ENCODE results near the gene CFAP210. TPM values are rescaled to one million over a fixed set of nuclear protein-coding genes. Genes with fewer than 3 reads are reported as not detected.
"Not testable (repeated sequence)": the region's sequence is repeated elsewhere in the genome, so short reads cannot be mapped to it uniquely, and the experiment has no call there.

The CFAP210 gene
- total RNA-seq, 1 donor from 2014 or later = not detected

DNA sequence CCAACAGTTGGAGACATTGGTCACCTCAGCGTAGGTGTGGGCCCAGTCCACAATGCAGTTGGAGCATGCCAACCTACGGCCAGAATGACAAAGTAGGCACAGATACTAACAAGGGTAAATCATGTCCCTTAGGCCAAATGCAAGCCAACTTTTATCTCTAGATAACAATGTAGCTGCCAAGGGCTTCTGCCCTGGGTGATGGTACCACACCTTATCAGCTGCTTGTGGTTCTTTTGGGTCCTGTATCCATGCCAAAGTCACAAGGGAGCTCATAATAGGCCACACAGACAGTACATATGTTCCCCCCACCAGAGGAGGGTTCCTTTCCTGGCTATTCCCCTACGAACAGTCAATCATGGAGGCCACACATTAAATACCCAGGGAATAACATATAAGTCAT lies 19.1 kb upstream of the CFAP210 start:
- no peak for DNase-seq (ENCODE audit: low read depth in 2 of 2)

DNA sequence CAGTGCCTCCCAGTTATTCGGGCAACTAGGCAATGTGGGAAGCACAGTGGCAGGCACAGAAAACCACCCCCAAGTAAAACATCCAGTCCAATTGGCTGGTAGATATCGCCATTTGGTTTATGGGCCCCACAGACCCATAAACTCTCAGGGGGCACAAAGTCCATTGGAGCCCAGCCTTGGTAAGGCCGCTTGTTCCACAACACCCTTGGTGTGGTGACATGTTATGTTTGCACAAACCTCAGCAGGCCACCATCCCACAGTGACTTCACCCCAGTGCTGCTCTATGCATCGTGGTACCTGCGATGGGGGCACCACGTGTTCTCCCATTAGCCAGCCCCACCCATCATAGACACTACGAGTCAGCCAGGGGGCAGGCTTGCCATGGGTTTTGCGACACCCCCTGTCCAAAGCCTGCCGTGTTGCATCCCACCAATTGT lies 18.6 kb upstream of the CFAP210 start:
- DNase-seq (ENCODE audit: low read depth in 2 of 2) = no peak

DNA sequence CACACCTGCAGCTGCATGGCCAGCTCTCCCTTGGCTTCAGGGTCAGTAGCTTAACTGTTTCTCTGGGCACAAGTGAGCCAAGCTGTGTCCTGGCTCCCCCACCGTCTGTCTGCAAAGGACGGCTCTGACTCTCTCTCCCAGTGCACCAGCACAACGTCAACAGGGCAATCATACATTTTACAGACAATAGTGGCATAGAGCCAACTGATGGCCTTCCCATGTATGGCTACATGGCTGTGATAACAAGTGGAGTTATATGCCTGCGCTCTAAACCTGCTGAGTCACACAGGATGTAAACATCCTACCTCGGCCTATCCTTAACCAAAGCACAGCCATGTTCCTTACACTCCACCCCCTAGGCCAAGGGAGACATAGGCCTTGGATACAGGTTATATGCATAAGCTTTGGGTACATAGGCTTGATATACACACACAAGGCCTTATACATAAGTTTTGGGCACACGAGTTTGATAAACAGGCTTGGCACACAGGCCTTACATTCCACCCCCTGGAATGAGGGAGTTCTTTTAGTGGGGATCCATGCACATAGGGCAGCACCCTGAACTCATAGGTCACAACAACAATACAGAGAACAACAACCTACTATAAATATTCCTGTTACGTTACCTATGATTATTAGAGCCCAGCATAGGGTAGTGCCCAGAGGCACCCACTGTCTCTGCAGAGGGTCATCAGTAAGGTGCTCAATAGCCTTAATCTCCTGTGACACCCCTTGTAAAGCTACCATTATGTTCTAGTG lies 17.7 kb upstream of the CFAP210 start:
- peak; percentile 80 to 97 for DNase-seq (ENCODE audit: low read depth in 2 of 2)

DNA sequence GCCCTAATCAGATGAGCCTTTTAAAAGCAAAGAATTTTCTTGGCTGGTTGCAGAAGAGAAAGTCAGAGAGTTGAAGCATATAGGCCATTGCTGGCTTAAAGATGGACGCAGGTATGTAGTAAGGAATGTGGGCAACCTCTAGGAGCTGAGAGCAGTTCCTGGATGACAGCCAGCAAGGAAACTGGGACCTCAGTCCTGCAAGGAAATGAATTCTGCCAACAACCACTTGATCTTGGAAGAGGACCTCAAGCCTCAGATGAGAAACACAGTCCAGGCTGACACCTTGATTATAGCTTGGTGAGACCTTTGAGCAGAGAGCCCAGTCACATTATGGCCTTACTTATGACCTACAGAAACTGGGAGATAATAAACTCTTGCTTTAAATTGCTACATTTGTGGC lies 15.8 kb upstream of the CFAP210 start:
- DNase-seq (ENCODE audit: low read depth in 2 of 2) = peak in 1 of 2 donors; percentile 20

DNA sequence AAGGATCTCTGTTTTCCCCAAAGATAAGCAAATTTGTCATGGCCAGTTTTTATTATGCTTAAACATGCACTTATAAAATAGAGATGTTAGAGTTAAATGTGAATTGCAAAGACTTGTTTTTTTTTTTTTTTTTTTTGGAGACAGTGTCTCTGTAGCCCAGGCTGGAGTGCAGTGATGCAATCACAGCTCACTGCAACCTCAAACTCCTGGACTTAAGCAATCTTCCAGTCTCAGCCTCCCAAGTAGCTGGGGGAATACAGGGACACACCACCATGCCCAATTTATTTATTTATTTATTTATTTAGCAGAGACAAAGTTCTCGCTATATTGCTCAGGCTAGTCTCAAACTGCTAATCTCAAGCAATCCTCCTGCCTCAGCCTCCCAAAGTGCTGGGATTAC lies 15.1 kb upstream of the CFAP210 start:
- no peak for DNase-seq (ENCODE audit: low read depth in 2 of 2)

DNA sequence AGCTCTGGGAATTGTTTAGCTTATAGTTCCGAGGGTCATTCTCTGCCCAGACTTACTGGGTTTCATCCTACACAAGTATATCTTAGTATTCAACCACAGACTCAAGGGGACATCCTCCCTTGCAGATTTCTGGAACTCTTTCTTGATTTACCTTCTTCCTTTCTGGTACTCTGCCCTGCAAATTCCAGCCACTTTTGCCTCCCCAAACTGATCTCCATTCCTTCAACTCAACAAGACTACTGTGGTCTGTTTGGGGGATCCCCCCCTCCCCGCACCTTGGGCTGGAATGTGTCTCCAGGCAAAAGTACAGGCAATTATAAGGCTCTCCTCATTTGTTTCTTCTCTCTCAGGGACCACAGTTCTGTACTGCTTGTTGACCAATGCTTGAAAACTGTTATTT lies 13.4 kb upstream of the CFAP210 start:
- no peak for DNase-seq (ENCODE audit: low read depth in 2 of 2)

DNA sequence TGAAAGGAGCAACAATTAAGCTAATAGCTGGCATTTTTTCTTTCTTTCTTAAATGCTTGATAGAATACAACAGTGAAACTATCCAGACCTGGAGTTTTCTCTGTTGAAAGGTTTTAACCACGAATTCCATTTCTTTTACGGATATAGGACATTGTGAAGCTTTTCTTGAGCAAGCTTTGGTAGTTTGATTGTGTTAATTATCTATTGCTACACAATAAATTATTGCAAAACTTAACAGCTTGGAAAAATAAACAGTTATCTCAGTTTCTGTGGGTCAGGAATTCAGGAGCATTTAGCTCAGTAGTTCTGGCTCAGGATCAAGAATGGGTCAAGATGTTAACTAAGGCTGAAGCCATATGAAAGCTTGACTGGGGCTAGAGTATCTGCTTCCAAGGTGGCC lies 11.7 kb upstream of the CFAP210 start:
- DNase-seq (ENCODE audit: low read depth in 2 of 2) = no peak

DNA sequence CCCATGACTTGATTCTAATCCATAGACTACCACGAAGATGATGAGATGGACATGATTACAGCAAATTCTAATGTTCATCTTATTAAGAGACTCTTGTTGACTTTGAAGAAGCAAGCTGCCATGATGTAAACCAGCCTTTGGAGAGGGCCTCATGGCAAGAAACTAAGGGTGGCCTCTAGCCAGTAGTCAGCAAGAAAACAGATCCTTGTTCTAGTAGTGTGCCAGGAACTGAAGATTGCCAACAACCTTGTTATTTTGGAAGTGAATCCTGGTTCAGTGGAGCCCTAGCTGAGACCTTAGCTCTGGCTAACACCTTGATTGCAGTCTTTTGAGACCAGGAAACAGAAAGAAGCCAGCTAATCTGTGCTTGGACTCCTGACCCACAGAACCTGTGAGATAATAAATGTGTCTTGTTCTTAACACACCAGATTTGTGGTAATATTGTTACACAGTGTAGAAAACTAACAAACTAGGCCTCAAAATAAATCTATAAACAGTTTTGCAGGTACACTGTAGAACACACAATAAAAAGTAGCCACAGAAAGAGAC lies 10.0 kb upstream of the CFAP210 start:
- no peak for DNase-seq (ENCODE audit: low read depth in 2 of 2)

DNA sequence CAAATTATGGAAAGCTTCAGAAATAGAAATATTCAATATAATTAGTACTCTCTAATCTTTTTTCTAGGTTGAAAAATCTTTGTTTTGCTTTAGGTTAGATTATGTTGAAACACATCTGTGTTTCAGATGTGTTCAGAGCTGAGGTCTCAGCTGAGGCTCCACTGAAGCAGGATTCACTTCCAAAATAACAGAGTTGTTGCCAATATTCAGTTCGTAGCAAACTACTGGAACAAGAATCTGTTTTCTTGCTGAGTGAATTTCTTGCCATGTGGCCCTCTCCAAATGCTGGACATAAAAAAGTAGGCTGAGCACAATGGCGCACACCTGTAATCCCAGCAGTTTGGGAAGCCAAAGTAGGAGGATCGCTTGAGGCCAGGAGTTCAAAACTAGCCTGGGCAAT lies 8.8 kb upstream of the CFAP210 start:
- no peak for DNase-seq (ENCODE audit: low read depth in 2 of 2)

DNA sequence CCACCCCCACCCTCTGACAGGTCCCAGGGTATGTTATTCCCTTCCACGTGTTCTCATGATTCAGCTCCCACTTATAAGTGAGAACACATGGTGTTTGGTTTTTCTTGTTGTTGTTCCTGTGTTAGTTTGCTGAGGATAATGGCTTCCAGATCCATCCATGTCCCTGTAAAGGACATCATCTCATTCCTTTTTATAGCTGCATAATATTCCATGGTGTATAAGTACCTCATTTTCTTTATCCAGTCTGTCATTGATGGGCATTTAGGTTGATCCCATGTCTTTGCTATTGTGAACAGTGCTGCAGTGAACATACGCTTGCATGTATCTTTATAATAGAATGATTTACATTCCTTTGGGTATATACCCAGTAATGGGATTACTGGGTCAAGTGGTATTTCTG lies 5.0 kb upstream of the CFAP210 start:
- DNase-seq (ENCODE audit: low read depth in 2 of 2) = not testable (repeated sequence)

DNA sequence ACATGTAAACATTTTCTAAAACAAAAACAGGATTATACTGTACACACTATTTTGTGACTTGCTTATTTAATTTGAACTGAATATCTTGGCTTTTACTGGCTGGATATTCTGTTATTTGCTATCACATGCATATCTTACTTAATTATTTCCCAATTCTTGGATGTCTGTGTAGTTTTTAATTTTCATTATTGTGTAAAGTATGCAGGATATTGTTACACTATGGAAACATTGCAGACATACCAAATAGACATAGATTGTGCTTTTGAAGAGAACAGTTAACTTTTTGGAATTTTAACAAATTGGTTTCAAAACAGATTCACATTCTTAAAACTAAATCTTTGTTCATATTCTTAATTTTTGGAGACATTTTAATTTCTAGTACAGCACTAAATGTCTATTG lies 2.2 kb upstream of the CFAP210 start:
- no peak for DNase-seq (ENCODE audit: low read depth in 2 of 2)

DNA sequence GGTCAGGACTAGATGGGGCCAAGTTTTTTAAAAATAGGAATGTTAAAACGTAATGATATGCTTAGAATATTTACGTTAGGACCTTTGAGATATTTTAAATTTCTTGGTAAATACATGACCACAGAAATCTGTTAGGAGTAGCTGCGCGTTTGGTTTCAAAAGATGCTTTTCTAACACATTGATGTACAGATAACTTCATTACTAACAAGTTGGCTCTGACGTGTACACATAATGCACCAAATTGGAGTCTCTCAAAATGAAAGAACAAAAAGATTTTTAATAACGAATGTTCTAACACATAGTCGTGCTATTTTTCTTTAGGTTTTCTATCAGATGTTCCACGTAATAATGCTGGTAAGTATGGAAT lies 672 bp upstream of the CFAP210 start:
- DNase-seq (ENCODE audit: low read depth in 2 of 2) = no peak

DNA sequence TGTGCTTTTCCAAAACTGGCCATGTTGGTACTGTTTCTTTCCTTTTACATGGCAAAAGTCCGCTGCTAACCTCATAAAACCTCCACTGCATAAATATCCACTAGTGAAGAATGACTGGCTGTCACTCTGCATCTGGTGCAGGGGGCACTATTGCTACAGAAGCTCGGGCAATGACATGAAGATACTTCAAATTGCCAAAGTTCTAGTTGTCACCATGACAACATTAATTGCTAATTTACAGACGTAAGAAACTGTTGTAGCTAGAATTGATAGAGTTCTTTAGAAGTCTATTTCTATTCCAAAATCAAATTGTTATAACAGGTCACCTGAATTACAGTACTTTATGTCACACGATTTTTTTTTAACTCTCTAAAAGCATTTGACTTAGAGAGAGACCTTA lies 845 bp downstream of the CFAP210 start:
- DNase-seq (ENCODE audit: low read depth in 2 of 2) = peak; percentile 33 to 64

DNA sequence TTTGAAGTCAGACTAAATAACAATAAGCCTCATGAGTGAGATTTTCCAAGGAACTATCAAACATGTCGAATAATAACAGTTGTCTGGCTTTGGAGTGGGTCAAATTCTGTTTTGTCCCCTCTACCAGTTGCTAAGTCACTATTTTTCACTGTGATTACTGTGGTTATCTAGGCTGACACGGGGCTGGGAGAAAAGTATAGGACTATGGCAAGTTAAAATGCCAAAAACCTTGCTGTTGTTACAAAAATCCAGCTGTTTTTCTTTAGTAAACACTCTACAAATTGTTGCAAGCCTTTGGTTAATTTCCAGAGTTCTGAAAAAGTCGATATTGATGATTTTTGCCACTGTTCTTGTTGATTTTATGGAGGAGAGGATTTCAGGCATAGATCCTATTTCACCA lies 1.5 kb downstream of the CFAP210 start:
- DNase-seq (ENCODE audit: low read depth in 2 of 2) = no peak

DNA sequence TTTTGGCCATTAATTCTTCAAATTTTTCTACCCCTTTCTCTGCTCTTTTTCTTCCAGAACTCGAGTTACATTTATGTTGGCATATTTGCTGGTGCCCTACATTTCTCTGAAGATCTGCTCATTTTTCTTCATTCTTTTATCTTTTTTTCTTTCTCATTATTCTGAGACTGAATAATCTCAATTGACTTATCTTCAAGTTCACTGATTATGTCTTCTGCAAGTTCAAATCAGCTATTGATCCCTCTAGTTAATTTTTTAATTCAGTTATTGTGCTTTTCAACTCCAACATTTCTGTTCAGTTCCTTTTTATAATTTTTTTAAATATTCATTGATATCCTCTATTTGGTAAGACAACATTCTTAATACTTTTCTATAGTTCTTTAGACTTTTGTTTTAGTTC lies 3.2 kb downstream of the CFAP210 start:
- DNase-seq (ENCODE audit: low read depth in 2 of 2) = no peak

DNA sequence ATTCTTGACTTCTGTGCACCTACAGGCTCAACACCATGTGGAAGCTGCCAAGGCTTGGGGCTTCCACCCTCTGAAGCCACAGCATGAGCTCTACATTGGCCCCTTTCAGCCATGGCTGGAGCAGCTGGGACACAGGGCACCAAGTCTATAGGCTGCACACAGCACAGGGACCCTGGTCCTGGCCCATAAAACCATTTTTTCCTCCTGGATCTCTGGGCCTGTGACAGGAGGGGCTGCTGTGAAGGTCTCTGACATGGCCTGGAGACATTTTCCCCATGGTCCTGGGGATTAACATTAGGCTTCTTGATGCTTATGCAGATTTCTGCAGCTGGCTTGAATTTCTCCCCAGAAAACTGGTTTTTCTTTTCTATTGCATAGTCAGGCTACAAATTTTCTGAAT lies 6.3 kb downstream of the CFAP210 start:
- DNase-seq (ENCODE audit: low read depth in 2 of 2) = not testable (repeated sequence)

DNA sequence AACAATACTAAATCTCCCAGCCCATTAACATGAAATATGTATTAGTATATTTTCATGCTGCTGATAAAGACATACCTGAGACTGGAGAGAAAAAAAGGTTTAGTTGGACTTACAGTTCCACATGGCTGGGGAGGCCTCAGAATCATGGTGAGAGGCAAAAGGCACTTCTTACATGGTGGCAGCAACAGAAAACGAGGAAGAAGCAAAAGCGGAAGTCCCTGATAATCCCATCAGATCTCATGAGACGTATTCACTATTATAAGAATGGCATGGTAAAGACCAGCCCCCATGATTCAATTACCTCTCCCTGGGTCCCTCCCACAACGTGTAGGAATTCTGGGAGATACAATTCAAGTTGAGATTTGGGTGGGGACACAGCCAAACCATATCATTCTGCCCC lies 7.4 kb downstream of the CFAP210 start:
- not testable (repeated sequence) for DNase-seq (ENCODE audit: low read depth in 2 of 2)

DNA sequence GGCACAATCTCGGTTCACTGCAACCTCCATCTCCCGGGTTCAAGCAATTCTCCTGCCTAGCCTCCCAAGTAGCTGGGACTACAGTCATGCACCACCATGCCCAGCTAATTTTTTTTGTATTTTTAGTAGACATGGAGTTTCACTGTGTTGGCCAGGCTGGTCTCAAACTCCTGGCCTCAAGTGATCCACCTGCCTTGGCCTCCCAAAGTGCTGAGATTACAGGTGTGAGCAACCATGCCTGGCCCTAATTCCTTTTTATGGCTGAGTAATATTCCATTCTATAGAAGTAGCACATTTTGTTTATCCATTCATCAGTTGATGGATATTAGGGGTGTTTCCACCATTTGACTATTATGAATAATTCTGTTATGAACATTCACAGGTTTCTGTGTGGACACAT lies 9.5 kb downstream of the CFAP210 start:
- DNase-seq (ENCODE audit: low read depth in 2 of 2) = not testable (repeated sequence)

DNA sequence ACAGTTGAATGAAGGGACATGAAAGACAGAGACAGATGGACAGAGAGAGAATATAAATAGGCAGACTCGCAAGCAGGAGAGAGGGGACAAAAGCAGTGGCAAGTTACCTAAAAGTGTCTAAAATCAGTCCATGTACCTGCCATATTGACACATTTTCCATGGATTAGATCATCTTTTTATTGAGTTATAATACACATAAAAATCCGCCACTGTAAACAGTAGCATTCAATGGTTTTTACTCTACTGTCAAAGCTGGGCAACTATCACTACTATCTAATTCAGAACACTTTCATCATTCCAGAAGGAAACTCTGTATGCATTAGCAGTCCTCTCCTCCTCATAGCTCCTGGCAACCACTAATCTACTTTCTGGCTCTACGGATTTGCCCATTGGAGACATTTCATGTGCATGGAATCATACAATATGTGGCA lies 10.1 kb downstream of the CFAP210 start:
- no peak for DNase-seq (ENCODE audit: low read depth in 2 of 2)

DNA sequence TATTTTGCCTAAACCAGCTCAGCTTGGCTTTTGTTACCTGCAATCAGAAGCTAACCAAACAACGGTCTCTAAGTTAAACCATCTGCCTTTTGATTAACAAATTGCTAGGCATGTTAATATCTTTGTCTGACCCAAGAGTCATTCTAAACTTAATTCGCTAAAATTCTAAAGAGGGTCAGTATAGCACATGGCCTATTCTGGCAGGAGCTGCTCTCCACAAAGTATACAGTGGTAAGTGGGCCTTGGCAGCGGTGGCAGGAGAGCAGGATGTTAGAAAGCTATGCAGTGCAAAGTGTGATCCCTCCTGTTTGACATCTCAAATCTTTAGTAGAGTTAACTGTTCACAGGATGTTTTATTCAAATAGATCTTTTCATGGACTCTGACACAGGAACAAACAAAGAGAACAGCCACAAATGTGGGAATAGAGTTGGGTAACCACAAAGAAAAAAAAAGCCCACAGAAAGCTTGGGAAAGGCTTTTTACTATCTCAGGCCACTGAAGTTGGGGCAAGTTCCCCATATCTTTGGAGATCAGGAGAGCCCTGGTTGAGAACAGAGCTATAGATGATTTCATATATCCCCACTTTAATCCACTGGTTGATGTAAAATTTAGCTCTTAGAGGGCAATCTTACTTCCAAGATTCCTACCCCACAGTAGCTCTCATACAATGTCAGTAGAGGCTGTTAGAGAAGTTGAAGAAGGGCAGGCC lies 10.6 kb downstream of the CFAP210 start:
- DNase-seq (ENCODE audit: low read depth in 2 of 2) = no peak

DNA sequence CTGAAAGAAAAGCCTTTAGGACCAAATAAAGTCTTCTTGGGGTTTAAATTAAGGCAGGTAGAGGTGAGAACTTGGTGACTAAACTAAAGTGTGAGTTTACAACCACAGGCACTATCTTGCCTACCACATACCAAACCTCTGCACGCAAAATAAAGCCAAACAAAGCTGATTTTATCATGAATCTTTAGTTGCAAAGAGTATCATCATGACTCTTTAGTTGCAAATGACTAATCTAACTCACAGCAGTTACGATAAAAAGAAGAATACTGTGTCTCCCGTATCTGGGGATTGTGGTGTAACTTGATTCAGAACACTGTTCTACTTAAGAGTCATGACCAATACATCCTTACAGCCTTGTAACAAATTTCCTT lies 11.2 kb downstream of the CFAP210 start:
- DNase-seq (ENCODE audit: low read depth in 2 of 2) = no peak

DNA sequence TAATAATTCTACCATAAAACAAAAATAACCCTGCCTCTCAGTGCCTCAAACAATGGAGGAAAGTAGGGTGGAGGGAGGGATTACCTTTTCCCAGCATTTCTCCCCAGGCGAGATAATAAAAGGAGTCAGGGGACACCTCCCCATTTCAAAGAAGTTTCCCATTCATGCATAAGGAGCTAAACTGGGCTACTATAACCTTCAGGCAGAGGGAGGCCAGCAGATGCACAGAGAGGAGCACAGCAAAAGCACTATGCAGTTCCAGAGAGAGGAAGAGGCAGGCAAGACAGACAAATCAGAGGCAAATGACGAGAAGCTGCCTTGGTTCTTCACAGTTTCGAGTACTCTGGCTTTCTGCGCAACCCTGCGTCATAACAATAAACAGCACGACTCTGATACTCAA lies 17.4 kb downstream of the CFAP210 start:
- DNase-seq (ENCODE audit: low read depth in 2 of 2) = no peak

DNA sequence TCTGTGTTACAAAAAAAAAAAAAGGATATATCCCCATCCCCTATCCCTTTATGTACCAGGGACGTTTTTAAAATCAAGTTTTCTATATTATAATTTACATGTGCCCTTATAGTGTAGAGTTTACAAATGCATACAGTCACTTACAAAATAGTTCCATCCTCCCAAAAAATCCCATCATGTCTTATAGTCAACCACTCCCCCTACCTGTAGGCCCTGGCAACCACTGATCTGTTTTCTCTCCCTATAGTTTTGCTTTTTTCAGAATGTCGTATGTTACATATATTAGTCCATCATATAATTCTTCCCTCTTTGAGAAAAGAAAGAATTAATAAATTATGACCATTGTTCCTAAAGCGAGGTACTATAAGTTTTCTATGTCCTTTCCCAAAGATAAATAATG lies 17.8 kb downstream of the CFAP210 start:
- peak in 1 of 2 donors; percentile 5 for DNase-seq (ENCODE audit: low read depth in 2 of 2)
